Ishikawa (cell line): Measurements from ENCODE around the gene HPS3.

Experiments used
- CEBPB ChIP-seq: IDR thresholded peaks from 2 replicates; pipeline ENCODE4 v1.6.1; 2012
- CREB1 ChIP-seq: IDR thresholded peaks from 2 replicates; pipeline ENCODE4 v1.6.1; 2012; ENCODE audit warnings: low read depth
- EGR1 ChIP-seq: IDR thresholded peaks from 2 replicates; pipeline ENCODE4 v1.6.1; 2012
- EP300 ChIP-seq: IDR thresholded peaks from 2 replicates; pipeline ENCODE4 v1.6.1; 2012; ENCODE audit warnings: borderline replicate concordance
- FOXM1 ChIP-seq: IDR thresholded peaks from 2 replicates; pipeline ENCODE4 v1.6.1; 2012; ENCODE audit warnings: low read depth, borderline replicate concordance
- MAX ChIP-seq: IDR thresholded peaks from 2 replicates; pipeline ENCODE4 v1.6.1; 2012
- NFIC ChIP-seq: IDR thresholded peaks from 2 replicates; pipeline ENCODE4 v1.6.1; 2012
- RAD21 ChIP-seq: IDR thresholded peaks from 2 replicates; pipeline ENCODE4 v1.6.1; 2012; ENCODE audit warnings: low read depth
- REST ChIP-seq: IDR thresholded peaks from 2 replicates; pipeline ENCODE4 v1.6.1; 2012; ENCODE audit warnings: low read depth, mild to moderate bottlenecking
- TAF1 ChIP-seq: IDR thresholded peaks from 2 replicates; pipeline ENCODE4 v1.6.1; 2012; ENCODE audit warnings: low read depth, mild to moderate bottlenecking
- TCF12 ChIP-seq: IDR thresholded peaks from 2 replicates; pipeline ENCODE4 v1.6.1; 2012; ENCODE audit warnings: low read depth
- TEAD4 ChIP-seq: IDR thresholded peaks from 2 replicates; pipeline ENCODE4 v1.6.1; 2012
- USF1 ChIP-seq: IDR thresholded peaks from 2 replicates; pipeline ENCODE4 v1.6.1; 2012
- YY1 ChIP-seq: IDR thresholded peaks from 2 replicates; pipeline ENCODE4 v1.6.1; 2012; ENCODE audit warnings: low read depth
- ZBTB7A ChIP-seq: IDR thresholded peaks from 2 replicates; pipeline ENCODE4 v1.6.1; 2012; ENCODE audit warnings: low read depth

HPS3 gene

GRCh38 chr3:149104484-149104883 is 25.0 kb upstream of the HPS3 start:
- TF ChIP-seq CEBPB (no peak), TCF12 (no peak), TAF1 (no peak), NFIC (no peak), YY1 (no peak), ZBTB7A (no peak), USF1 (no peak), EGR1 (no peak), MAX (no peak), FOXM1 (no peak), TEAD4 (no peak), EP300 (no peak), RAD21 (no peak), CREB1 (no peak), REST (no peak)

GRCh38 chr3:149114458-149114857 is 15.0 kb upstream of the HPS3 start:
- TF ChIP-seq TEAD4, result no peak
- TF ChIP-seq NFIC, result no peak

GRCh38 chr3:149115114-149115513 is 14.3 kb upstream of the HPS3 start:
- TF ChIP-seq CREB1 (no peak), TEAD4 (no peak), NFIC (no peak), USF1 (no peak), FOXM1 (no peak), EGR1 (no peak), MAX (no peak), TAF1 (no peak), ZBTB7A (no peak), EP300 (no peak), RAD21 (no peak), YY1 (no peak), CEBPB (no peak), REST (no peak), TCF12 (no peak)

- TF ChIP-seq MAX, result no peak
- TF ChIP-seq TCF12, result no peak
- TF ChIP-seq RAD21, result no peak
- no peak for TF ChIP-seq CREB1
- TF ChIP-seq FOXM1, result no peak
- no peak for TF ChIP-seq YY1
- TF ChIP-seq USF1, result no peak
- TF ChIP-seq EGR1, result no peak
- TF ChIP-seq EP300, result no peak
- no peak for TF ChIP-seq NFIC
- TF ChIP-seq TAF1, result no peak
- no peak for TF ChIP-seq ZBTB7A
- no peak for TF ChIP-seq REST
- no peak for TF ChIP-seq CEBPB
- TF ChIP-seq TEAD4, result no peak
Measured at GRCh38 chr3:149118724-149119123, 10.7 kb upstream of the HPS3 start.
